HFF-Myc (cell line): ENCODE results near the gene CCNB1IP1.

Experiments
- DNase-seq: peaks from one replicate; pipeline ENCODE4 v3.0.0-alpha.2; 2011; ENCODE audit warnings: low read depth; ENCODE audit errors: extremely low read depth
- H3K4me3 ChIP-seq: replicated peaks from 2 replicates; pipeline ENCODE4 v1.5.1; 2011; ENCODE audit warnings: low read depth, mild to moderate bottlenecking, control low read depth, low read length
- TF ChIP-seq, protein P1 (sequence below): IDR thresholded peaks from 2 replicates; pipeline ENCODE4 v1.5.1; 2012; ENCODE audit warnings: mild to moderate bottlenecking, low read depth, low read length, control low read depth; ENCODE audit errors: missing control alignments

Gene CCNB1IP1

DNA sequence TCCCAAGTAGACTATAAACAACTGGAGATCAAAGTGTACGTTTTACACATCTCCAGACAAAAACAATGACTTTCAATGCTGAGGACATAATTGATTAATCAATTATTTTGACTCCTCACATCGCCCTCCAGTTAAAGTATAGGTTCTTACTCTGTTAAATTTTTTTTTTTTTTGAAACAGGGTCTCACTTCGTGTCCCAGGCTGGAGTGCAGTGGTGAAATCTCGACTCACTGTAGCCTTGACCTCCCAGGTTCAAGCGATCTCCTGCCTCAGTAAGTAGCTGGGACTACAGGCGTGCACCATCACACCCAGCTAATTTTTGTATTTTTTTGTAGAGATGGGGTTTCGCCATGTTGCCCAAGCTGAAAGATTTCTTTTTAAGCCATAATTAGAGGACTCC lies 938 bp upstream of the CCNB1IP1 start:
- no peak for DNase-seq
- TF ChIP-seq, protein P1, sequence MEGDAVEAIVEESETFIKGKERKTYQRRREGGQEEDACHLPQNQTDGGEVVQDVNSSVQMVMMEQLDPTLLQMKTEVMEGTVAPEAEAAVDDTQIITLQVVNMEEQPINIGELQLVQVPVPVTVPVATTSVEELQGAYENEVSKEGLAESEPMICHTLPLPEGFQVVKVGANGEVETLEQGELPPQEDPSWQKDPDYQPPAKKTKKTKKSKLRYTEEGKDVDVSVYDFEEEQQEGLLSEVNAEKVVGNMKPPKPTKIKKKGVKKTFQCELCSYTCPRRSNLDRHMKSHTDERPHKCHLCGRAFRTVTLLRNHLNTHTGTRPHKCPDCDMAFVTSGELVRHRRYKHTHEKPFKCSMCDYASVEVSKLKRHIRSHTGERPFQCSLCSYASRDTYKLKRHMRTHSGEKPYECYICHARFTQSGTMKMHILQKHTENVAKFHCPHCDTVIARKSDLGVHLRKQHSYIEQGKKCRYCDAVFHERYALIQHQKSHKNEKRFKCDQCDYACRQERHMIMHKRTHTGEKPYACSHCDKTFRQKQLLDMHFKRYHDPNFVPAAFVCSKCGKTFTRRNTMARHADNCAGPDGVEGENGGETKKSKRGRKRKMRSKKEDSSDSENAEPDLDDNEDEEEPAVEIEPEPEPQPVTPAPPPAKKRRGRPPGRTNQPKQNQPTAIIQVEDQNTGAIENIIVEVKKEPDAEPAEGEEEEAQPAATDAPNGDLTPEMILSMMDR: no peak
- H3K4me3 ChIP-seq: no peak overlapping the region

DNA sequence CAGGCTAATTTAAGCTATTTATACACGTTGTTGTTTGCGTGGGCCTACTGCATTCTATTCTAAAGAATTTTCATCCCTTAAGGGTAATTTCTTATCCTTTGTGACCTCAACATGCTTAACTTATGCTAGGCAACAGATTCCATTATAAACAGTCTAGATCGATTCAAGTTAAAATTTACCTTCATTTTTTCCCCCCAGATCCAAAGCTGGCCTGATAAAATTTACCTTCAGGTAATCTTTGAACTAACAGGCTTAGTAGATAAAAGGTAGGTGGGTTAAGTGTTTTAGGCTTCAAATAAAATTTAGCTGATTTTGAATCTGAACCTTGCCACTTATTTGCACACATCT lies 389 bp upstream of the CCNB1IP1 start:
- DNase-seq: no peak
- TF ChIP-seq, protein P1: no peak
- H3K4me3 ChIP-seq: peak overlapping the region; percentile 98

DNA sequence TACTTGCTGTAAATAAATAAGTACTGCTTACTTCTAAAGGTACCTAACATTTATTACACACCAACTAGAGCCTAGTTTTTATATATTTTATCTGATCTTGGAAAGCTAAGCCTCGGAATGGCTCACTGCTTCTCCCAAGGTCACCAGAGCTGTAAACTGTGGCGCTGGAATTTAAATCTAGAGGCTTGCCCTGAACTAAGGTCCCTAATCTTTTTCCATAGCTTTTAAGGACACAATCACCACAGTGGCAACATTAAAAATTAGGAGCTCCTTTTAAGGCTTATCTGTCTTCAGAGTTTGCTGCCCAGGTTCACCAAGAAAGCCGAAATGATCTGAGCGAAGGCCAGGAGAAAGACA lies 670 bp downstream of the CCNB1IP1 start:
- TF ChIP-seq, protein P1: no peak
- no peak for DNase-seq
- peak overlapping the region; percentile 98 for H3K4me3 ChIP-seq

DNA sequence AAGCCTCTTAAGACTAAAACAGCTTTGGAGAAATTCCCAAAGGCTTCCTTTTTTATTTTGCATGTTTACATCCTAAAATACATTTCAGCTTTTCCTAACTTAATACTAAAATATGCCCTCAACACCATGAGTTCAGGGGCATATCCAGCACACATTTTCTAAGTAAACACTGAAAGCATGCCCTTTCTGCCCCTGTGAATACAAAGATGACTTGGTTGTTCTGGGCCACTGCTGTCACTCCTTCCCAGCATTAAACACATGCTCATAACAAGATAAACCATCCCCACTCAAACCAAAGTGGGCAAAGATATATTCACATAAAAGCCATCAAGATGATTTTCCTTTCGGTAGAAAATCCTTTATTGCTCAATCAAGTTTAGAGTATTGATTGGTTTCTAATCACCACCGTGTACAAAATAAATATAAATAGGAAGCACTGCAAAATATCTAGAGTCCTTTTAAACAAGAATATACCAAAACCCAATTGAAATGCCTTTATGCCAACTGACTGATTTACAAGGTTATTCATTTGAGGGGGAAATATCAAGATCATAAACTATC lies 1.9 kb downstream of the CCNB1IP1 start:
- no peak for DNase-seq
- H3K4me3 ChIP-seq: peak overlapping the region; percentile 98
- TF ChIP-seq, protein P1: no peak

DNA sequence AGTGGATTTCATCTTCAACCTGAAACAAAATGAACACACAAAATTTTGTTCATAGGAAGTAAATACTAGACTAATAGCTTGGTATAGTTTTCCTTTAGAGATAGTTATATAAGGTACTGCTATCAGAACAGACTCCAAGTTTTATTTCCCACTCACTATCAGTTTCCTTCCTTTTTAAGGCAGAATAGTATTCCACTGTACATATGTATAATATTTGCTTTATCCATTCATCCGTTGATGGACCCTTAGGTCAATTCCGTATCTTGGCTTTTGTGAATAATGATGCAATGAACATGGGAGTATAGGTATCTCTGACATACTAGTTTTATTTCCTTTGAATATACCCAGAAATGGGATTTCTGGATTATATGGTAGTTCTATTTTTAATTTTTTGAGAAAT lies 3.7 kb downstream of the CCNB1IP1 start:
- peak overlapping the region; percentile 13; the same call in 1 of the 2 replicates for H3K4me3 ChIP-seq
- DNase-seq: no peak
- TF ChIP-seq, protein P1: no peak

DNA sequence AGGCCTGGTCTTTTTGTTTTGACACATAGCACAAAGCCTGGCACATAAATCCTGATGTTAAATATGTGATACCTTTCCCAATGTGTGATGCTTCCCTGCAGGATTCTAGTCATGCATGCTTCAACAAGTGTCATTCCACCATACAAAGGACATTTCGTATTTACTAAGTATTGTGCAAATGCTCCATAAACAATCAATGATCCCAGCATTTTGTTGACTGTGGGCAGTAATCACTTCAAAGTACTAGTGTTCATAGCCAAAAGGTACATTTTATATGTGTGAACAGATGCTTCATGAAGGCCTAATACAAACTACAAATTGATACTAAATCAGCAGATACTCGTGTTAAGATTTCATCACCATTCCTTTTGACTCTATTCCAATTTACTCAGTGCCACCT lies 4.4 kb downstream of the CCNB1IP1 start:
- TF ChIP-seq, protein P1: no peak
- no peak for DNase-seq
- H3K4me3 ChIP-seq: no peak overlapping the region; the same call in 1 of the 2 replicates
